GM19468 (cell line): ENCODE measurements around the gene CHRNB4.

Experiments
- ATAC-seq: cut with Tn5 transposase; IDR thresholded peaks from one replicate; pipeline ENCODE4 v1.9.1; 2021; ENCODE audit warnings: mild to moderate bottlenecking, moderate library complexity, moderate number of reproducible peaks; ENCODE audit not compliant: unreplicated experiment; ENCODE audit errors: extremely low read depth

Gene CHRNB4

GRCh38 chr15:78637776-78638435 is 3.1 kb downstream of the CHRNB4 start:
- no peak for ATAC-seq

- no peak for ATAC-seq
Observed at GRCh38 chr15:78636378-78636859, 4.6 kb downstream of the CHRNB4 start.

- no peak for ATAC-seq
Observed at GRCh38 chr15:78635346-78635745, 5.7 kb downstream of the CHRNB4 start.

- ATAC-seq = no peak
Observed at GRCh38 chr15:78634210-78635145, 6.5 kb downstream of the CHRNB4 start.

GRCh38 chr15:78633348-78633747 is 7.7 kb downstream of the CHRNB4 start:
- ATAC-seq = no peak

GRCh38 chr15:78630886-78631633 is 9.9 kb downstream of the CHRNB4 start:
- ATAC-seq = no peak

GRCh38 chr15:78629716-78630065 is 11.3 kb downstream of the CHRNB4 start:
- ATAC-seq = no peak

- no peak for ATAC-seq
Observed at GRCh38 chr15:78629031-78629715, 11.8 kb downstream of the CHRNB4 start.

- ATAC-seq = no peak
Observed at GRCh38 chr15:78628227-78628626, 12.8 kb downstream of the CHRNB4 start.

GRCh38 chr15:78627348-78627747 is 13.7 kb downstream of the CHRNB4 start:
- no peak for ATAC-seq

- no peak for ATAC-seq
Observed at GRCh38 chr15:78626381-78626995, 14.5 kb downstream of the CHRNB4 start.

- ATAC-seq = no peak
Observed at GRCh38 chr15:78625606-78626280, 15.3 kb downstream of the CHRNB4 start.

GRCh38 chr15:78624651-78625590 is 16.1 kb downstream of the CHRNB4 start:
- no peak for ATAC-seq

GRCh38 chr15:78623786-78624497 is 17.1 kb downstream of the CHRNB4 start:
- no peak for ATAC-seq

- ATAC-seq = no peak
Observed at GRCh38 chr15:78621810-78622402, 19.1 kb downstream of the CHRNB4 start.

- ATAC-seq = no peak
Observed at GRCh38 chr15:78620527-78621421, 20.2 kb downstream of the CHRNB4 start, which contains the start of gene CHRNA3. CHRNA3 (minus strand) TSS chr15:78620996; CDS start chr15:78620794, 202 bp downstream.
